AG08396 (cell line): Measurements from ENCODE around the gene KDM4B.

Experiments used
- DNase-seq: peaks from one replicate; pipeline ENCODE4 v3.0.0; 2012; ENCODE audit warnings: low spot score, mixed read lengths

KDM4B gene

GRCh38 chr19:5124111-5124855 lies 155.4 kb downstream of the KDM4B start:
- DNase-seq, result no peak

- DNase-seq, result no peak
Measured at GRCh38 chr19:5125376-5125775, 156.5 kb downstream of the KDM4B start.

GRCh38 chr19:5125797-5126497 lies 157.0 kb downstream of the KDM4B start:
- no peak for DNase-seq

GRCh38 chr19:5126498-5127223 lies 157.7 kb downstream of the KDM4B start:
- DNase-seq, result no peak

- no peak for DNase-seq
Measured at GRCh38 chr19:5127717-5128116, 158.8 kb downstream of the KDM4B start.

- peak; percentile 88 for DNase-seq
Measured at GRCh38 chr19:5128251-5128935, 159.5 kb downstream of the KDM4B start.

GRCh38 chr19:5128936-5129389 lies 160.1 kb downstream of the KDM4B start:
- no peak for DNase-seq

- no peak for DNase-seq
Measured at GRCh38 chr19:5129691-5130090, 160.8 kb downstream of the KDM4B start.

GRCh38 chr19:5130371-5131030 lies 161.6 kb downstream of the KDM4B start:
- no peak for DNase-seq

- no peak for DNase-seq
Measured at GRCh38 chr19:5131031-5131505, 162.2 kb downstream of the KDM4B start.

GRCh38 chr19:5131506-5132205 lies 162.7 kb downstream of the KDM4B start:
- DNase-seq, result no peak

GRCh38 chr19:5132206-5132560 lies 163.3 kb downstream of the KDM4B start:
- no peak for DNase-seq

GRCh38 chr19:5132698-5133651 lies 164.1 kb downstream of the KDM4B start:
- no peak for DNase-seq

- no peak for DNase-seq
Measured at GRCh38 chr19:5133986-5134595, 165.2 kb downstream of the KDM4B start.

GRCh38 chr19:5134691-5135090 lies 165.8 kb downstream of the KDM4B start:
- no peak for DNase-seq

GRCh38 chr19:5136073-5136855 lies 167.4 kb downstream of the KDM4B start:
- no peak for DNase-seq

- DNase-seq, result no peak
Measured at GRCh38 chr19:5137114-5137513, 168.2 kb downstream of the KDM4B start.

- no peak for DNase-seq
Measured at GRCh38 chr19:5137571-5138124, 168.7 kb downstream of the KDM4B start.
